ENCODE results near the gene GPSM1. TPM values are rescaled to one million over a fixed set of nuclear protein-coding genes. Genes with fewer than 3 reads are reported as not detected.

Gene GPSM1
- total RNA-seq, 1 donor from 2014 or later: 82.2 TPM

DNA sequence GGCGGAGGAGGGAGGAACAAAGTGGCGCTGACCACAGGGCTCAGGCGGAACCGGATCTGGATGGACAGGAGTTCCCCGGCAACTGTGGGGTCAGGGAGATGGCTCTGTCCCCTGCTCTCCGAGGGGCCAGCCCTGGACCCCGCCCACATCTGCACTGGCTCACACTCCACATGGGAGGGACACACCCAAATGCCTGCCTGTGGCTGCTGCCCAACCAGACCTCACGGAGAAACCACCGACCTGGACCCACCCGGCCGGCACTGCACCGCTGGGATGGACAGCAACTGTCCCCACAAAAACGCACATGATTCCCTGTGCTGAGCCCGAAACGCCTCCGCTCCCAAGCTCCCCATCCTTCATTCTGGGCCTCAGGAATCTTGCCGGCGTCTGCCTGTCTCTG is 28.2 kb upstream of the GPSM1 start:
- DNase-seq (ENCODE audit: low spot score, unreplicated experiment): no peak
- Mint-ChIP-seq H3K9me3 (ENCODE audit: low read depth) (no peaks in the 10 kb centered on the region), H3K27me3 (no peaks in the 10 kb centered on the region), H3K27ac (no peak overlapping the region), H3K36me3 (ENCODE audit: insufficient read depth) (no peaks in the 10 kb centered on the region), H3K4me1 (ENCODE audit: low read depth) (peaks cover 18% of the 10 kb centered on the region), H3K4me3 (ENCODE audit: low read depth) (no peak overlapping the region)
- TF ChIP-seq, protein P1, sequence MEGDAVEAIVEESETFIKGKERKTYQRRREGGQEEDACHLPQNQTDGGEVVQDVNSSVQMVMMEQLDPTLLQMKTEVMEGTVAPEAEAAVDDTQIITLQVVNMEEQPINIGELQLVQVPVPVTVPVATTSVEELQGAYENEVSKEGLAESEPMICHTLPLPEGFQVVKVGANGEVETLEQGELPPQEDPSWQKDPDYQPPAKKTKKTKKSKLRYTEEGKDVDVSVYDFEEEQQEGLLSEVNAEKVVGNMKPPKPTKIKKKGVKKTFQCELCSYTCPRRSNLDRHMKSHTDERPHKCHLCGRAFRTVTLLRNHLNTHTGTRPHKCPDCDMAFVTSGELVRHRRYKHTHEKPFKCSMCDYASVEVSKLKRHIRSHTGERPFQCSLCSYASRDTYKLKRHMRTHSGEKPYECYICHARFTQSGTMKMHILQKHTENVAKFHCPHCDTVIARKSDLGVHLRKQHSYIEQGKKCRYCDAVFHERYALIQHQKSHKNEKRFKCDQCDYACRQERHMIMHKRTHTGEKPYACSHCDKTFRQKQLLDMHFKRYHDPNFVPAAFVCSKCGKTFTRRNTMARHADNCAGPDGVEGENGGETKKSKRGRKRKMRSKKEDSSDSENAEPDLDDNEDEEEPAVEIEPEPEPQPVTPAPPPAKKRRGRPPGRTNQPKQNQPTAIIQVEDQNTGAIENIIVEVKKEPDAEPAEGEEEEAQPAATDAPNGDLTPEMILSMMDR (IDR thresholded peaks at IDR 0.05; ENCODE audit: unreplicated experiment): no peak

DNA sequence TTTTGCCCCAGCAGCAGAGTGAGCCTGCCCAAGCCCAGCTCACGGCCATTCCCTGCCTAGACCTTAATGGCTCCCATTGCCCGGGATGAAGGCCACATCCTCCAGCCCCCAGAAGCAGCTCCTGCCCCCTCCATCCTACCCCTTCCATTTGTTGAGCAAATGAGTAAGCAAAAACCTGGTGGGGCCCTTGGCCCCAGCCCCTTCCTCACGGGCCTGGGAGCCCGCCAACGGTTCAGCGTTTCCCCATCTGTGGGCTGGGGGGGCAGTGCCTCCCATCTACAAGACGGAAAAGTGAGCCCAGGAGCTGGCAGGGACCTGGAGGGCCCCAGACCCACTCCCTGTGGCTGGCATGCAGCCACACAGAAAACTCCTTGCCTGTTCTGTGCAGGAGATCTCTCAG is 27.8 kb upstream of the GPSM1 start:
- Mint-ChIP-seq H3K4me1 (ENCODE audit: low read depth) (peaks cover 18% of the 10 kb centered on the region), H3K4me3 (ENCODE audit: low read depth) (no peak overlapping the region), H3K9me3 (ENCODE audit: low read depth) (no peaks in the 10 kb centered on the region), H3K36me3 (ENCODE audit: insufficient read depth) (no peaks in the 10 kb centered on the region), H3K27me3 (no peaks in the 10 kb centered on the region), H3K27ac (no peak overlapping the region)
- TF ChIP-seq, protein P1 (IDR thresholded peaks at IDR 0.05; ENCODE audit: unreplicated experiment): no peak
- no peak for DNase-seq (ENCODE audit: low spot score, unreplicated experiment)

DNA sequence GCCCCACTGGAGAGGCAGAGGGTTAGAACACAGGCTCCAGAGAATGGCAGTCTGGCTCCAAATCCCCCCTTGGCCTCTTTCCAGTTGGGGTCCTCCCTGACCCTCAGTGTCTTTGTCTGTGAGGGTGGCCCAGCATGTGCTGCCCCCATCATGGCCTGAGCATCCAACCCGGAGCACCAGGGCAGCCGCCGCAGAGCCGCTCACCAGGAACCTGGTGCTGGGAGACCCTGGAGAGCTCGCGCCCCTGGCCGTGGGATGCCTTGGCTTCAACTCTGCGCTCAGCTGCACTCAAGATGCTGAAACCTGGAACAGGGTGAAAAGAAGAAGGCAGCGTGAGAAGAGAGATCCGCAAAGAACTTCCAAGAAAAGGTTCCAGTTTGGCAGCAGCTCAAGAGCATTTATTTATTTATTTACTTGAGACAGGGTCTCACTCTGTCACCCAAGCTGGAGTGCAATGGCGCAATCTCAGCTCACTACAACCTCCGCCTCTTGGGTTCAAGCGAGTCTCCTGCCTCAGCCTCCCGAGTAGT is 27.3 kb upstream of the GPSM1 start:
- TF ChIP-seq, protein P1 (IDR thresholded peaks at IDR 0.05; ENCODE audit: unreplicated experiment): no peak
- H3K27me3 Mint-ChIP-seq: no peaks in the 10 kb centered on the region
- H3K27ac Mint-ChIP-seq: no peak overlapping the region
- H3K36me3 Mint-ChIP-seq (ENCODE audit: insufficient read depth): no peaks in the 10 kb centered on the region
- H3K4me1 Mint-ChIP-seq (ENCODE audit: low read depth): peaks cover 17% of the 10 kb centered on the region
- H3K9me3 Mint-ChIP-seq (ENCODE audit: low read depth): no peaks in the 10 kb centered on the region
- no peak overlapping the region for H3K4me3 Mint-ChIP-seq (ENCODE audit: low read depth)
- no peak for DNase-seq (ENCODE audit: low spot score, unreplicated experiment)

DNA sequence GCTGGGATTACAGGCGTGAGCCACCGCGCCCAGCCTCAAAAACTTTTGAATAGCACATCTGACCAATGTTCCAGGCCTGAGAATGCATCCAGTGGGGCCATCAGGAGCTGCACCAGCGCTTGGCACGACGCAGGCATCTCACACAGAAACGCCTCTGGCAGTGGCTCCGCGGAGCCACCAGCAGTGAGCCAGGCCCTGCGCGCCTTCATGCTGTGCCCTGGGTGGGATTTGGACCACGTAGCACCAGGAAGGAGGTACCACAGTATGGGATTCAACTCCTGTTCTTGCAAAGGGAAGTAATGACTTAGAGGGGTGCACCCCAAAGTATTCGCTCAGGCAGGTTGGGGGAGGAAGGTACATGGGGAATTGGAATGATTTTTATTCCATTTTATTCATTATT is 26.5 kb upstream of the GPSM1 start:
- no peak for DNase-seq (ENCODE audit: low spot score, unreplicated experiment)
- TF ChIP-seq, protein P1 (IDR thresholded peaks at IDR 0.05; ENCODE audit: unreplicated experiment): no peak
- H3K4me1 Mint-ChIP-seq (ENCODE audit: low read depth): peaks cover 11% of the 10 kb centered on the region
- no peak overlapping the region for H3K27ac Mint-ChIP-seq
- no peaks in the 10 kb centered on the region for H3K27me3 Mint-ChIP-seq
- no peaks in the 10 kb centered on the region for H3K9me3 Mint-ChIP-seq (ENCODE audit: low read depth)
- H3K36me3 Mint-ChIP-seq (ENCODE audit: insufficient read depth): no peaks in the 10 kb centered on the region
- H3K4me3 Mint-ChIP-seq (ENCODE audit: low read depth): no peak overlapping the region

DNA sequence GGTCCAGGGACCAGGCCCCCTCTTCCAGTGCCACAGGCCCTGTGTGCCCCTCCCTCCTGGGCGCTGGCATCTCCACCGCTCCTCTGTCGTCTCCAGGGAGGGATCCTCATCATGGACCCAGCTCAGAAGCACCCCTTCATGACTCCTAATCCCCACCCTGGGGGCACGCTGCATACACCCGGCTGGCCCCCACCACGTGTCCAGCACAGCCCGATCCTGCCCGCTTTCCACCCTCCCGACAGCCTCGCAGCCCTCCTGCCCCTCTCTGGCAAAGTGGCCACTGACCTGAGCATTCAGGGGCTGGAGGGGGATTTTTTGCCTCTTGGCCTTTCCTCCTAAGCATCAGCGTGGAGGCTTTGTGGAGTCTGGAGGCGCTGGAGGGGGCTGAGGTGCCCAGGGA is 24.8 kb upstream of the GPSM1 start:
- Mint-ChIP-seq H3K27me3 (no peaks in the 10 kb centered on the region), H3K4me1 (ENCODE audit: low read depth) (peaks cover under 1% of the 10 kb centered on the region), H3K27ac (no peak overlapping the region), H3K4me3 (ENCODE audit: low read depth) (no peak overlapping the region), H3K9me3 (ENCODE audit: low read depth) (no peaks in the 10 kb centered on the region), H3K36me3 (ENCODE audit: insufficient read depth) (no peaks in the 10 kb centered on the region)
- DNase-seq (ENCODE audit: low spot score, unreplicated experiment): no peak
- TF ChIP-seq, protein P1 (IDR thresholded peaks at IDR 0.05; ENCODE audit: unreplicated experiment): no peak

All from progenitor cell of endocrine pancreas (in vitro differentiated cells).